Right cardiac atrium (tissue), 5 donors: Measurements from ENCODE around the gene ZNF668. TPM values are rescaled to one million over a fixed set of nuclear protein-coding genes. Genes with fewer than 3 reads are reported as not detected.

ENCODE experiments used
- ATAC-seq, 2 donors: fragments of 200-7000 bp; cut with Tn5 transposase; one replicate each; pipeline versions ENCODE4 v1.8.0 to v1.9.1; 2020; ENCODE audit warnings: moderate library complexity in 2 of 2, mild to moderate bottlenecking in 1 of 2
- DNase-seq, 3 donors: peaks; one replicate each; pipeline ENCODE4 v3.0.0-alpha.2; 2020
- H3K27ac ChIP-seq: one replicate; pipeline ENCODE4 v1.5.1; 2013; ENCODE audit warnings: mild to moderate bottlenecking, low read length, control low read depth, moderate library complexity
- H3K27me3 ChIP-seq: one replicate; pipeline ENCODE4 v1.6.1; 2013; ENCODE audit not compliant: control insufficient read depth, insufficient read depth
- H3K4me1 ChIP-seq: one replicate; pipeline ENCODE4 v1.6.1; 2013; ENCODE audit warnings: low read length; ENCODE audit not compliant: control insufficient read depth, insufficient read depth
- H3K4me3 ChIP-seq: one replicate; pipeline ENCODE4 v1.5.1; 2013; ENCODE audit warnings: low read length, control low read depth
- H3K9me3 ChIP-seq: one replicate; pipeline ENCODE4 v1.6.1; 2013; ENCODE audit warnings: low read length; ENCODE audit not compliant: control insufficient read depth
- WGBS: extraction: QIAGEN DNeasy Blood & Tissue Kit; methylation state at CpG from one replicate; pipeline ENCODE4 v1.1.7; 2013; 5-methylcytosine and 5-hydroxymethylcytosine counted together
- intact Hi-C, 4 donors: fragments of 100-400 bp; cut with DNase I; formaldehyde crosslinking; loops; one replicate each; pipeline versions ENCODE4 v1.11.0 to v1.14.0; 2022 to 2023
- polyA plus RNA-seq: library from polyadenylated mRNA; stranded (reverse); fragments of 200-250 nt; gene quantifications from one replicate; pipeline ENCODE4 v1.2.3, GENCODE V29; 2013
- total RNA-seq, 4 donors: library from RNA; stranded (reverse); fragmentation: NEBNext Ultra II Directional; extraction: Animal tissue kit (Norgen Biotek cat#: 25700); gene quantifications; one replicate each; pipeline ENCODE4 v1.2.1, GENCODE V29; 2021
- donor health status: healthy with polysubstance abuse.
- donor health status: DM: no; HTN: yes; CAD: no.
- donor health status: DM: no; HTN: no; CAD: no.
- donor health status: DM: no; HTN: yes; CAD: no; lungs with severe emphysema.
- donor health status: DM: yes; HTN: yes; CAD: no.

ZNF668 gene
- total and polyA plus RNA-seq, 5 donors, result 4.6 to 6.6 (median 5.0) TPM

- Histone ChIP-seq H3K9me3 (no peaks in the 10 kb centered on the region), H3K4me3 (no peak overlapping the region), H3K27ac (no peak overlapping the region), H3K4me1 (no peaks in the 10 kb centered on the region), H3K27me3 (no peaks in the 10 kb centered on the region)
- intact Hi-C loops, result loop anchor here in 1 of 4 donors (10.0 kb wide), 1 partner anchor 95 kb away; the partner anchor contains the start of gene HSD3B7
- DNase-seq, result peak in 1 of 3 donors; percentile 58
- WGBS, result 84% methylated on average over 13 of the region's 13 CpGs
- no peak for ATAC-seq
Observed at GRCh38 chr16:31079342-31079944, 5.4 kb upstream of the ZNF668 start.

- intact Hi-C loops, result loop anchor here in 1 of 4 donors (10.0 kb wide), 1 partner anchor 94 kb away; the partner anchor contains the start of gene HSD3B7
- 94% methylated on average over 15 of the region's 15 CpGs for WGBS
- H3K27me3 ChIP-seq, result no peaks in the 10 kb centered on the region
- no peaks in the 10 kb centered on the region for H3K9me3 ChIP-seq
- no peaks in the 10 kb centered on the region for H3K4me1 ChIP-seq
- H3K4me3 ChIP-seq, result no peak overlapping the region
- DNase-seq, result peak in 1 of 3 donors; percentile 42
- H3K27ac ChIP-seq, result no peak overlapping the region
- ATAC-seq, result no peak
Observed at GRCh38 chr16:31078597-31079341, 4.7 kb upstream of the ZNF668 start.

GRCh38 chr16:31077592-31078396 is 3.8 kb upstream of the ZNF668 start:
- Histone ChIP-seq H3K27ac (no peak overlapping the region), H3K4me1 (no peaks in the 10 kb centered on the region), H3K27me3 (no peaks in the 10 kb centered on the region), H3K4me3 (no peak overlapping the region), H3K9me3 (no peaks in the 10 kb centered on the region)
- 94% methylated on average over 30 of the region's 30 CpGs for WGBS
- intact Hi-C loops, result loop anchor here in 1 of 4 donors (10.0 kb wide), 1 partner anchor 93 kb away; the partner anchor contains the start of gene HSD3B7
- ATAC-seq, result no peak
- peak in 1 of 3 donors; percentile 35 for DNase-seq

DNA sequence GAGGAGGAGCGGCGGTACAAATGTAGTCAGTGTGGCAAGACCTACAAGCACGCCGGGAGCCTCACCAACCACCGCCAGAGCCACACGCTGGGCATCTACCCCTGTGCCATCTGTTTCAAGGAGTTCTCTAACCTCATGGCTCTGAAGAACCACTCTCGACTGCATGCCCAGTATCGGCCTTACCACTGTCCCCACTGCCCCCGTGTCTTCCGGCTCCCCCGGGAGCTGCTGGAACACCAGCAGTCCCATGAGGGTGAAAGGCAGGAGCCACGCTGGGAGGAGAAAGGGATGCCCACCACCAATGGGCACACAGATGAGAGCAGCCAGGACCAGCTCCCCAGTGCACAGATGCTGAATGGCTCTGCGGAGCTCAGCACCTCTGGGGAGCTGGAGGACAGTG is 3.0 kb upstream of the ZNF668 start:
- H3K4me1 ChIP-seq, result peaks cover 7% of the 10 kb centered on the region
- H3K4me3 ChIP-seq, result no peak overlapping the region
- ATAC-seq (no peak), DNase-seq (peak in 1 of 3 donors; percentile 42)
- 94% methylated on average over 13 of the region's 13 CpGs for WGBS
- no peaks in the 10 kb centered on the region for H3K27me3 ChIP-seq
- intact Hi-C loops, result loop anchor here in 1 of 4 donors (10.0 kb wide), 1 partner anchor 92 kb away; the partner anchor contains the start of gene HSD3B7
- no peaks in the 10 kb centered on the region for H3K9me3 ChIP-seq
- no peak overlapping the region for H3K27ac ChIP-seq

DNA sequence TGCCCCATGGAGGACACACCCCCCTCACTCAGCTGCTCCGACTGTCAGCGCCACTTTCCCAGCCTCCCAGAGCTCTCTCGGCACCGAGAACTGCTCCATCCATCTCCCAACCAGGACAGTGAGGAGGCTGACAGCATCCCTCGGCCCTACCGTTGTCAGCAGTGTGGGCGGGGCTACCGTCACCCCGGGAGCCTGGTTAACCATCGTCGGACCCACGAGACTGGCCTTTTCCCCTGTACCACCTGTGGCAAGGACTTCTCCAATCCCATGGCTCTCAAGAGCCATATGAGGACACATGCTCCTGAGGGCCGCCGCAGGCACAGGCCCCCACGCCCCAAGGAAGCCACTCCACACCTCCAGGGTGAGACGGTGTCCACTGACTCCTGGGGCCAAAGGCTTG is 2.3 kb upstream of the ZNF668 start:
- no peak for ATAC-seq
- peaks cover 7% of the 10 kb centered on the region for H3K4me1 ChIP-seq
- WGBS, result 66% methylated on average over 16 of the region's 16 CpGs
- intact Hi-C loops, result loop anchor here in 1 of 4 donors (10.0 kb wide), 1 partner anchor 92 kb away; the partner anchor contains the start of gene HSD3B7
- H3K27ac ChIP-seq, result no peak overlapping the region
- no peaks in the 10 kb centered on the region for H3K27me3 ChIP-seq
- H3K4me3 ChIP-seq, result no peak overlapping the region
- H3K9me3 ChIP-seq, result no peaks in the 10 kb centered on the region
- DNase-seq, result peak in 1 of 3 donors; percentile 54

DNA sequence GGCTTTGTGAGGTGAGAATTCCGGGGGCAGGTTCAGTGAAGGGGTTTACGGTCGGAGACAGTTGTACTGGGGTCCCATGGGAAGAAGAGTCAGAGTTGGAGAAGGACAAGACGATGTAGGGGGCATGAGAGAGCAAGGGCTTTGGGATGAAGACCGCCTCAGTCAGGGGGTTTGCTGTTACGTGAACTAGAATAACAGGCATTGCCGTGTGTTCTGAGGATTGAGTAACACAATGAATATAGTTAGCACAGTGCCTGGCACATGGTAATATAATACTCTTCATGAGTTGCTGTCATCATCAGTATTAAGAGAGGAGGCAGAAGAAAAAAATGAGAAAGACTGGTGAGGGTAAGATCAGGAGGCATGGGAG is 759 bp upstream of the ZNF668 start:
- ATAC-seq (no peak), DNase-seq (no peak)
- intact Hi-C loops, result loop anchor here in 1 of 4 donors (5.0 to 10.0 kb wide), 2 partner anchors 42 to 90 kb away; partner anchors contain the start of genes HSD3B7 and STX4
- peak overlapping the region; percentile 94 for H3K4me3 ChIP-seq
- peak overlapping the region; percentile 92 for H3K27ac ChIP-seq
- WGBS, result 3% methylated on average over 7 of the region's 7 CpGs
- H3K4me1 ChIP-seq, result peaks cover 7% of the 10 kb centered on the region
- H3K27me3 ChIP-seq, result no peaks in the 10 kb centered on the region
- no peaks in the 10 kb centered on the region for H3K9me3 ChIP-seq

DNA sequence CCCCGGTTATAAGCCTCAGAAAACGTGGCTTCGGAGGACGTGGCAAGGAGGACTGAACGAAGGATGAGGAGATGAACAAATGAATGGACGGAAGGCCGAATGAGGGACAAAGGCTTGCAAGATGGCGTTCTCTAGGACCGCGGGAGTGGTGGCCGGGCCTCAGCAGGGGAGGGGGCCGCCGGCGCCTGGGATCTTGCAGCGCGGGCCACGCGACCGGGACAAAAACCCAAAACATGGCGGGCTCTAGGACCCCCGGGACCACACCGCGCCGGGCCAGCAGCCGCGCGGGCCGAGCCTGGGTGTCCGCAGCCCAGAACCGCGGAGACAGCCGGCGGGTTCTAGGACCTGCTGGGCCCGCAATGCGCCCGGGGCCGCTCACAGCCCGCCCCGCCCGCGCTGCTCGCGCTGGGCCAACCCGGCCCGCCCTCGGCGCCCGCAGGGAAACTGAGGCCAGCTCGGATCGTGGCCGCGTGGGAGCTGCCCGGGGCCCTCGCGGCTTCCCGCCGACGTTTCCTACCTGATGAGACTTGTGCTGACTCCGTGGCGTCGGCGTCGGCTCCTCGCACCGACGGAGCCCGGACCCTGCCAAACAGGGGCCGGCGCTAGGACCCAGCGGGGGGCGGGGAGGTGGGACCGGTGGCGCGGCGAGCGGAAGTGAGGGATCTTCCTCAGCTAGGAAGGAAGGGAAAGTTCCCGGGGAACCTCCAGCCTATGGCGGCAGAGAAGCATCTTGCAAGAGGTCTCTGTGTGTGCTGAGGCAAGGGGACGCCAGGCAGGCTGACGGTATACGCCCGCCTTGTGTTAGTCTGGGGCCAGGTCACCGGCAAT is 684 bp downstream of the ZNF668 start:
- DNase-seq (peak; percentile 92 to 97 (median 96)), ATAC-seq (peak; percentile 91 to 92)
- no peaks in the 10 kb centered on the region for H3K9me3 ChIP-seq
- intact Hi-C loops, result loop anchor here in 1 of 4 donors (5.0 to 10.0 kb wide), 2 partner anchors 41 to 89 kb away; partner anchors contain the start of genes HSD3B7 and STX4
- peak overlapping the region; percentile 95 for H3K27ac ChIP-seq
- H3K27me3 ChIP-seq, result no peaks in the 10 kb centered on the region
- peak overlapping the region; percentile 94 for H3K4me3 ChIP-seq
- WGBS, result under 1% methylated on average over 83 of the region's 83 CpGs
- H3K4me1 ChIP-seq, result peaks cover 7% of the 10 kb centered on the region

DNA sequence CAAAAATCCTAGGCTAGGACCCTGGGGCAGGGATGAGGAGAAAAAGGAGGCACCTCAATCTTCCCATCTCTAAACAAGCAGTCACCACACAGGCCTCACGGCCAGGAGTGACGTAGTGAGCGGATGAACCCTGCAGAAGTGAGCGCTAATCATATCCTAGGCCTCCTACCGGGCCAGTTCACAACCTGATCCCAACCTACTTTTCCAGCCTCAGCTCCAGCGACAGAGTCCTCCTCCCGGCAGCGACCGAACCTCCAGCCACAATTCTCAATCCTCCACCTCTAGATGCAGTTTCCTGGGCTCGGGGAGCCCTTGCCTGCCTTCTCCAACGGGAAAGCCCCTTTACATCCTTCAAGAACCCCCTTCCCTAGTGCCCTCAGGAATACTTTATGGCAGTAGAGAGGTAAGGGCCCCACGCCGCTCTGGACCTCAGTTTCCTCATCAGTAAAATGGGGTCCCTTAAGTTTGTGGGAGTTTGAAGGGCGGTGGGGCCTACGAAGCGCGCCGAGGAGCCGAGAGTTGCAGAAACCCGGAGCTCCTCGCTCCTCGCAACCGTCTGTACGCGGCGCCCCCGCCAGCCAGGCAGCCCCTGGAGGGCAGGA is 1.4 kb downstream of the ZNF668 start:
- Histone ChIP-seq H3K27ac (peak overlapping the region; percentile 82), H3K9me3 (no peaks in the 10 kb centered on the region), H3K27me3 (no peaks in the 10 kb centered on the region), H3K4me1 (peaks cover 7% of the 10 kb centered on the region), H3K4me3 (peak overlapping the region; percentile 94)
- intact Hi-C loops, result loop anchor here in 1 of 4 donors (5.0 to 10.0 kb wide), 2 partner anchors 40 to 88 kb away; partner anchors contain the start of genes HSD3B7 and STX4
- DNase-seq, result no peak
- no peak for ATAC-seq
- WGBS, result 1% methylated on average over 27 of the region's 27 CpGs

DNA sequence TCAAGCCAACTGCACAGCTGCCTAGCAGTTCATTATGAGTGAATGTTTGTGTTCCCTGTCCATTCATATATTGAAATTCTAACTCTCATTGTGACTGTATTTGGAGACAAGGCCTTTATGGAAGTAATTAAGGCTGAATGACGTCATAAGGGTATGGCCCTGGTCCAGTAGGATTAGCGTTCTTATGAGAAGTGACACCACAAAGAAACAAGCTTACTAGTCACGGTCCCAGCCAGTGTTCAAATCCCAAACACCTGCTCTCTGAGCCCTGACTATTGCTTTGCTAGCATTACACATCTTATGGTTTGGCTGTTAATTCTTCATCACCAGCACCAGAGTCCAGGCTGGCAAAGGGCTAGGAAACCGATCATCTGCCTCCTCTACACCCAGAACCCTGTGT is 2.2 kb downstream of the ZNF668 start:
- 34% methylated on average over 4 of the region's 4 CpGs for WGBS
- intact Hi-C loops, result loop anchor here in 1 of 4 donors (5.0 to 10.0 kb wide), 2 partner anchors 40 to 87 kb away; partner anchors contain the start of genes HSD3B7 and STX4
- Histone ChIP-seq H3K4me1 (peaks cover 7% of the 10 kb centered on the region), H3K4me3 (peak overlapping the region; percentile 94), H3K27ac (no peak overlapping the region), H3K27me3 (no peaks in the 10 kb centered on the region), H3K9me3 (no peaks in the 10 kb centered on the region)
- DNase-seq (no peak), ATAC-seq (no peak)
